Kidney (tissue), 14 donors: Measurements from ENCODE around the gene TRAF3IP1. TPM values are rescaled to one million over a fixed set of nuclear protein-coding genes. Genes with fewer than 3 reads are reported as not detected.
"Not testable (repeated sequence)": the region's sequence is repeated elsewhere in the genome, so short reads cannot be mapped to it uniquely, and the experiment has no call there.

ENCODE experiments used
- DNase-seq, 5 donors: peaks; one replicate each; pipeline ENCODE4 v3.0.0-alpha.2; 2013 to 2020
- FAIRE-seq: peaks from 2 replicates; lab custom pipeline; 2012; peaks lifted over from hg19 to GRCh38; lab: Jason Lieb, UNC
- H3K27ac ChIP-seq, 2 donors: one replicate each; pipeline ENCODE4 v1.7.0; 2013; ENCODE audit warnings: low read depth in 2 of 2, low read length in 2 of 2, inconsistent platforms in 1 of 2
- H3K27me3 ChIP-seq: one replicate; pipeline ENCODE4 v1.7.1; 2013; ENCODE audit warnings: low read length, inconsistent platforms; ENCODE audit not compliant: control insufficient read depth, insufficient read depth
- H3K36me3 ChIP-seq, 3 donors: one replicate each; pipeline versions ENCODE4 v1.7.0 to v1.7.1; 2013; ENCODE audit warnings: low read length in 3 of 3, control low read depth in 1 of 3, inconsistent platforms in 1 of 3; ENCODE audit not compliant: insufficient read depth in 3 of 3, control insufficient read depth in 2 of 3
- H3K4me1 ChIP-seq, 3 donors: one replicate each; pipeline versions ENCODE4 v1.7.0 to v1.7.1; 2013; ENCODE audit warnings: low read length in 3 of 3, inconsistent platforms in 1 of 3, low read depth in 1 of 3; ENCODE audit not compliant: control insufficient read depth in 2 of 3, insufficient read depth in 2 of 3
- H3K4me3 ChIP-seq, 3 donors: one replicate each; pipeline versions ENCODE4 v1.7.0 to v1.8.1; 2013; ENCODE audit warnings: low read length in 3 of 3, control low read depth in 1 of 3, inconsistent platforms in 1 of 3
- H3K9ac ChIP-seq, 3 donors: one replicate each; pipeline versions ENCODE4 v1.7.0 to v1.7.1; 2013; ENCODE audit warnings: low read length in 3 of 3, control low read depth in 1 of 3, inconsistent platforms in 1 of 3
- H3K9me3 ChIP-seq, 3 donors: one replicate each; pipeline versions ENCODE4 v1.7.0 to v1.7.1; 2013; ENCODE audit warnings: low read length in 3 of 3, control low read depth in 1 of 3, inconsistent platforms in 1 of 3; ENCODE audit not compliant: control insufficient read depth in 2 of 3, insufficient read depth in 1 of 3
- CTCF ChIP-seq: IDR thresholded peaks from 3 replicates; pipeline ENCODE4 v1.5.1; 2012; ENCODE audit warnings: mild to moderate bottlenecking, moderate library complexity, borderline replicate concordance; ENCODE audit not compliant: insufficient read depth; ENCODE audit errors: extremely low read depth
- intact Hi-C: fragments of 100-400 bp; cut with DNase I; formaldehyde crosslinking; loops from one replicate; pipeline ENCODE4 v1.11.1; 2022
- polyA plus RNA-seq: library from polyadenylated mRNA; stranded (reverse); fragments of 350-450 nt; fragmentation: Illumina TruSeq; extraction: RNeasy Lipid Tissue Mini Kit (QIAGEN cat#74804); gene quantifications from one replicate; pipeline ENCODE4 v1.2.3, GENCODE V29; 2014; ENCODE audit warnings: low read depth, low replicate concordance; ENCODE audit not compliant: insufficient read depth
- total RNA-seq: library from RNA; stranded (reverse); fragmentation: NEBNext Ultra II Directional; extraction: Animal tissue kit (Norgen Biotek cat#: 25700); gene quantifications from one replicate; pipeline ENCODE4 v1.2.1, GENCODE V29; 2021
- donor health status: control.
- donor health status: control.
- donor health status: control.
- donor health status: control.
- donor health status: control.
- donor health status: DM: yes; HTN: yes; CAD: no.
- donor health status: Normal renal cell carcinoma (clear cell type).

TRAF3IP1 gene
- total and polyA plus RNA-seq, 2 donors from 2014 or later: 6.4 to 24.2 TPM

GRCh38 chr2:238308177-238308576 is 12.1 kb upstream of the TRAF3IP1 start:
- Histone ChIP-seq H3K36me3 (no peaks in the 10 kb centered on the region), H3K27ac (no peak overlapping the region), H3K9ac (no peak overlapping the region), H3K4me3 (no peak overlapping the region), H3K27me3 (no peaks in the 10 kb centered on the region), H3K4me1 (peaks cover 0 to 3% (median 0%) of the 10 kb centered on the region in 3 donors), H3K9me3 (no peaks in the 10 kb centered on the region)
- intact Hi-C loops: no loop called here
- no peak for FAIRE-seq
- DNase-seq: no peak
- TF ChIP-seq CTCF: no peak

- H3K27ac ChIP-seq, DNase-seq, H3K27me3 ChIP-seq, FAIRE-seq, intact Hi-C loops, H3K4me3 ChIP-seq, H3K36me3 ChIP-seq, H3K9ac ChIP-seq, H3K9me3 ChIP-seq, H3K4me1 ChIP-seq: not testable (repeated sequence)
Measured at GRCh38 chr2:238310721-238311120, 9.6 kb upstream of the TRAF3IP1 start.

DNA sequence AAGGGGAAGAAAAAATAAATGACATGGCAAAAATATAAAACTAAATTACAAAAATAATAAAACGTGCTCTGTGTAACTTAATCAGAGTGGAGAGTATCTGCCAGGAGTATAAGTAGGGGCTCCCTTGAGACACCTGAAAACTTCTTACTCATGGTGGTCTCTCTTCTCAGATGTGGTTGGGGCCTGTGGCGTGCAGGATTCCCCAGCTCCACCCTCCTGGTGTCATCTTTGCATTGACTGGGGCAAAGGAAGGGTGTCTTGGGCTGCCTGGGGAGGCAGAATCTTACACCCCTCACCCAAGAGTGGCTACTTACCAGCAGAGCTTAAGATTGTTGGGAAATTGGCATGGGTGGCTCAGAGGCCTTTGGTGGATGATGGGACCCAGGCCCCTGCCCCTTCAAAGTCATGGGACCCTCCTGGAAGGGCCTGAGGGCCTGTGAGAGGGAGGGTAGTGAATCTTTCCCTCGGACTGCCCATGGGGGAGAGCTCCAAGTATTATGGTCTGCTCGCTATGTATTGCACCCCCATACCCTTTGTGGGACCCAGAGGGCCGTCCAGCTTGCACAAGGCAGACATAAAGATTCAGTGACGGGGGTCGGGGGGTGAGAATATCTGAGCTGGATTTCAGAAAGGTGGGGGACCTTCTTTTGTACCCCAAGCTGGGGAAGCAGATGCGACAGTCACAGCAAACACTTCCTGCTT is 6.9 kb upstream of the TRAF3IP1 start:
- Histone ChIP-seq H3K27ac (no peak overlapping the region), H3K9ac (no peak overlapping the region), H3K36me3 (no peaks in the 10 kb centered on the region), H3K4me3 (no peak overlapping the region), H3K9me3 (no peaks in the 10 kb centered on the region), H3K4me1 (no peaks in the 10 kb centered on the region), H3K27me3 (no peaks in the 10 kb centered on the region)
- DNase-seq: no peak
- FAIRE-seq: no peak
- no peak for TF ChIP-seq CTCF
- intact Hi-C loops: no loop called here

GRCh38 chr2:238313991-238314350 is 6.3 kb upstream of the TRAF3IP1 start:
- FAIRE-seq: no peak

More at GRCh38 chr2:238313991-238314350, 6.3 kb upstream of the TRAF3IP1 start:
- no peaks in the 10 kb centered on the region for H3K27me3 ChIP-seq
- H3K36me3 ChIP-seq: no peaks in the 10 kb centered on the region
- no peak for DNase-seq
- no peaks in the 10 kb centered on the region for H3K9me3 ChIP-seq
- no peak overlapping the region for H3K27ac ChIP-seq
- H3K4me3 ChIP-seq: no peak overlapping the region
- no peaks in the 10 kb centered on the region for H3K4me1 ChIP-seq
- intact Hi-C loops: no loop called here
- H3K9ac ChIP-seq: no peak overlapping the region
- TF ChIP-seq CTCF: no peak
